Prostate gland (tissue), 2 donors: ENCODE data around the gene TFPI. TPM values are rescaled to one million over a fixed set of nuclear protein-coding genes. Genes with fewer than 3 reads are reported as not detected.

Source experiments
- DNase-seq: peaks from one replicate; pipeline ENCODE4 v3.0.0-alpha.2; 2019; ENCODE audit warnings: low spot score
- H3K27ac ChIP-seq, 2 donors: fragments of 200-600 bp; sonication (generic); 2 replicates each; pipeline ENCODE4 v1.5.1; 2017 to 2019
- H3K27me3 ChIP-seq: fragments of 200-600 bp; sonication (generic); replicated peaks from 2 replicates; pipeline ENCODE4 v1.5.1; 2019; ENCODE audit not compliant: insufficient read depth
- H3K36me3 ChIP-seq, 2 donors: fragments of 200-600 bp; sonication (generic); 1 replicate in 1 of 2; 2 replicates in 1 of 2; pipeline versions ENCODE4 v1.5.1 to v1.8.1; 2017 to 2019
- H3K4me1 ChIP-seq: fragments of 200-600 bp; sonication (generic); replicated peaks from 2 replicates; pipeline ENCODE4 v1.5.1; 2019
- H3K4me3 ChIP-seq, 2 donors: fragments of 200-600 bp; sonication (generic); 2 replicates each; pipeline ENCODE4 v1.5.1; 2017 to 2019
- H3K9me3 ChIP-seq: fragments of 200-600 bp; sonication (generic); 2 replicates; pipeline ENCODE4 v1.5.1; 2017
- CTCF ChIP-seq, 4 experiments: fragments of 200-600 bp in 2 of 4; fragments of 450-650 bp in 2 of 4; sonication (generic) in 2 of 4; IDR thresholded peaks; 1 replicate in 3 of 4; 2 replicates in 1 of 4; pipeline ENCODE4 v1.5.1; 2016 to 2019; ENCODE audit warnings: antibody characterized with exemption in 4 of 4, mild to moderate bottlenecking in 2 of 4, moderate library complexity in 2 of 4
- POLR2A ChIP-seq: fragments of 450-650 bp; IDR thresholded peaks from one replicate; pipeline ENCODE4 v1.6.1; 2016; ENCODE audit warnings: antibody characterized with exemption, mild to moderate bottlenecking
- POLR2AphosphoS5 ChIP-seq: sonication (generic); formaldehyde crosslinking; IDR thresholded peaks from one replicate; pipeline ENCODE4 v1.6.1; 2017; ENCODE audit warnings: antibody characterized with exemption
- WGBS: methylation state at CpG from one replicate; pipeline ENCODE4 v1.1.5; 2018; 5-methylcytosine and 5-hydroxymethylcytosine counted together
- intact Hi-C: fragments of 100-400 bp; cut with DNase I; formaldehyde crosslinking; loops from one replicate; pipeline ENCODE4 v1.14.2; 2022
- total RNA-seq, 2 donors: library from RNA; depleted of rRNA; stranded (reverse); fragments of >200 nt; gene quantifications; one replicate each; pipeline ENCODE4 v1.1.0, GENCODE V29; 2016

TFPI gene
- total RNA-seq, 2 donors from 2014 or later: 7.0 to 19.5 TPM

GRCh38 chr2:187462839-187463238, 91.4 kb downstream of the TFPI start:
- intact Hi-C loops: no loop called here
- H3K36me3 ChIP-seq: no peaks in the 10 kb centered on the region
- WGBS: 38% methylated on average over 4 of the region's 4 CpGs
- no peaks in the 10 kb centered on the region for H3K4me1 ChIP-seq
- no peak for DNase-seq
- H3K4me3 ChIP-seq: no peak overlapping the region
- no peaks in the 10 kb centered on the region for H3K27me3 ChIP-seq
- TF ChIP-seq POLR2AphosphoS5 (no peak), POLR2A (no peak), CTCF (IDR thresholded peaks at IDR 0.05) (no peak)
- H3K9me3 ChIP-seq: no peaks in the 10 kb centered on the region
- H3K27ac ChIP-seq: no peak overlapping the region

GRCh38 chr2:187461294-187462261, 92.7 kb downstream of the TFPI start:
- 74% methylated on average over 28 of the region's 28 CpGs for WGBS
- no peaks in the 10 kb centered on the region for H3K4me1 ChIP-seq
- intact Hi-C loops: no loop called here
- no peaks in the 10 kb centered on the region for H3K36me3 ChIP-seq
- no peak overlapping the region for H3K27ac ChIP-seq
- no peak overlapping the region for H3K4me3 ChIP-seq
- no peak for TF ChIP-seq POLR2AphosphoS5
- TF ChIP-seq POLR2A: no peak
- no peak for DNase-seq
- H3K9me3 ChIP-seq: no peaks in the 10 kb centered on the region
- no peaks in the 10 kb centered on the region for H3K27me3 ChIP-seq

- intact Hi-C loops: no loop called here
- no peak for DNase-seq
These were observed 95.0 kb downstream of the TFPI start for GRCh38 chr2:187459256-187459655.

GRCh38 chr2:187453078-187453641, 101.1 kb downstream of the TFPI start:
- Histone ChIP-seq H3K27ac (no peak overlapping the region), H3K4me1 (no peaks in the 10 kb centered on the region), H3K27me3 (no peaks in the 10 kb centered on the region), H3K9me3 (no peaks in the 10 kb centered on the region), H3K4me3 (no peak overlapping the region), H3K36me3 (no peaks in the 10 kb centered on the region)
- TF ChIP-seq POLR2A (no peak), CTCF (IDR thresholded peaks at IDR 0.05) (peak in 3 of 4 experiments; percentile 32 to 45 (median 44))
- intact Hi-C loops: loop anchor here (5.0 kb wide), 1 partner anchor 591 kb away; no protein-coding TSS in a partner anchor
- WGBS: 90% methylated on average over 1 of the region's 1 CpG
- DNase-seq: no peak

More at GRCh38 chr2:187459256-187459655, 95.0 kb downstream of the TFPI start:
- no peaks in the 10 kb centered on the region for H3K27me3 ChIP-seq
- 30% methylated on average over 2 of the region's 2 CpGs for WGBS
- H3K4me1 ChIP-seq: no peaks in the 10 kb centered on the region
- H3K9me3 ChIP-seq: no peaks in the 10 kb centered on the region
- no peak overlapping the region for H3K4me3 ChIP-seq
- TF ChIP-seq CTCF (IDR thresholded peaks at IDR 0.05) (no peak), POLR2A (no peak), POLR2AphosphoS5 (no peak)
- no peak overlapping the region for H3K27ac ChIP-seq
- no peaks in the 10 kb centered on the region for H3K36me3 ChIP-seq

- intact Hi-C loops: loop anchor here (5.0 kb wide), 1 partner anchor 589 kb away; no protein-coding TSS in a partner anchor
- Histone ChIP-seq H3K4me1 (no peaks in the 10 kb centered on the region), H3K36me3 (no peaks in the 10 kb centered on the region), H3K4me3 (no peak overlapping the region), H3K9me3 (no peaks in the 10 kb centered on the region), H3K27ac (no peak overlapping the region), H3K27me3 (no peaks in the 10 kb centered on the region)
- TF ChIP-seq POLR2AphosphoS5 (no peak), POLR2A (no peak), CTCF (IDR thresholded peaks at IDR 0.05) (no peak)
- no peak for DNase-seq
These were observed 102.7 kb downstream of the TFPI start for GRCh38 chr2:187451510-187451909.
